ENCODE data around the gene CNTN5. TPM values are rescaled to one million over a fixed set of nuclear protein-coding genes. Genes with fewer than 3 reads are reported as not detected.

CNTN5 gene
- polyA plus RNA-seq, 1 donor (not counting 4 experiments of a cell fraction or from before 2014, with no cell fraction given): not detected

GRCh38 chr11:100220801-100221200 lies 1200.1 kb downstream of the CNTN5 start:
- H4K20me1 ChIP-seq (ENCODE audit: control insufficient read depth, extremely low read depth, insufficient read depth, low read length): no peaks in the 10 kb centered on the region
- no peaks in the 10 kb centered on the region for H3K4me1 ChIP-seq (ENCODE audit: control insufficient read depth, extremely low read depth, insufficient read depth, low read length)
- no peak overlapping the region for H2AFZ ChIP-seq (ENCODE audit: control insufficient read depth, low read length)
- TF ChIP-seq EZH2 (IDR thresholded peaks at IDR 0.05; ENCODE audit: low read length): no peak
- TF ChIP-seq, protein P1, sequence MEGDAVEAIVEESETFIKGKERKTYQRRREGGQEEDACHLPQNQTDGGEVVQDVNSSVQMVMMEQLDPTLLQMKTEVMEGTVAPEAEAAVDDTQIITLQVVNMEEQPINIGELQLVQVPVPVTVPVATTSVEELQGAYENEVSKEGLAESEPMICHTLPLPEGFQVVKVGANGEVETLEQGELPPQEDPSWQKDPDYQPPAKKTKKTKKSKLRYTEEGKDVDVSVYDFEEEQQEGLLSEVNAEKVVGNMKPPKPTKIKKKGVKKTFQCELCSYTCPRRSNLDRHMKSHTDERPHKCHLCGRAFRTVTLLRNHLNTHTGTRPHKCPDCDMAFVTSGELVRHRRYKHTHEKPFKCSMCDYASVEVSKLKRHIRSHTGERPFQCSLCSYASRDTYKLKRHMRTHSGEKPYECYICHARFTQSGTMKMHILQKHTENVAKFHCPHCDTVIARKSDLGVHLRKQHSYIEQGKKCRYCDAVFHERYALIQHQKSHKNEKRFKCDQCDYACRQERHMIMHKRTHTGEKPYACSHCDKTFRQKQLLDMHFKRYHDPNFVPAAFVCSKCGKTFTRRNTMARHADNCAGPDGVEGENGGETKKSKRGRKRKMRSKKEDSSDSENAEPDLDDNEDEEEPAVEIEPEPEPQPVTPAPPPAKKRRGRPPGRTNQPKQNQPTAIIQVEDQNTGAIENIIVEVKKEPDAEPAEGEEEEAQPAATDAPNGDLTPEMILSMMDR (optimal IDR thresholded peaks at IDR 0.05 in 1 of 3, IDR thresholded peaks at IDR 0.05 in 1 of 3, conservative IDR thresholded peaks at IDR 0.05 in 1 of 3; ENCODE audit: extremely low read depth in 1 of 3, insufficient read depth in 2 of 3, low read length in 3 of 3): no peak
- no peaks in the 10 kb centered on the region for H3K9me3 ChIP-seq (ENCODE audit: control insufficient read depth, low read depth, low read length)
- no peak overlapping the region for H3K9ac ChIP-seq (ENCODE audit: control insufficient read depth, extremely low read depth, insufficient read depth, low read length)
- no peak overlapping the region for H3K4me2 ChIP-seq (ENCODE audit: control insufficient read depth, extremely low read depth, insufficient read depth, low read depth, low read length)
- H3K27ac ChIP-seq (ENCODE audit: control insufficient read depth, insufficient read depth, low read length): no peak overlapping the region
- H3K79me2 ChIP-seq (ENCODE audit: control insufficient read depth, insufficient read depth, low read length): no peaks in the 10 kb centered on the region
- H3K36me3 ChIP-seq (ENCODE audit: control insufficient read depth in 2 of 2, extremely low read depth in 1 of 2, insufficient read depth in 2 of 2, low read length in 2 of 2): no peaks in the 10 kb centered on the region
- dilution Hi-C loops (cut with MboI; ENCODE audit: extremely low pct_ligation_motif_present, low sequenced_read_pairs): no loop called here
- FAIRE-seq: no peak
- DNase-seq (ENCODE audit: low read depth, low spot score): no peak
- H3K27me3 ChIP-seq (ENCODE audit: control insufficient read depth, extremely low read depth, insufficient read depth, low read length): no peaks in the 10 kb centered on the region
- no peak overlapping the region for H3K4me3 ChIP-seq (ENCODE audit: control insufficient read depth in 2 of 3, extremely low read depth in 1 of 3, insufficient read depth in 2 of 3, low read depth in 1 of 3, low read length in 3 of 3)
- no peaks in the 10 kb centered on the region for H3K9me1 ChIP-seq (ENCODE audit: control insufficient read depth, extremely low read depth, insufficient read depth, low read length)

GRCh38 chr11:100221791-100222190 lies 1201.0 kb downstream of the CNTN5 start:
- Histone ChIP-seq H2AFZ (ENCODE audit: control insufficient read depth, low read length) (no peak overlapping the region), H3K4me3 (ENCODE audit: control insufficient read depth in 2 of 3, extremely low read depth in 1 of 3, insufficient read depth in 2 of 3, low read depth in 1 of 3, low read length in 3 of 3) (no peak overlapping the region), H3K79me2 (ENCODE audit: control insufficient read depth, insufficient read depth, low read length) (no peaks in the 10 kb centered on the region), H3K4me2 (ENCODE audit: control insufficient read depth, extremely low read depth, insufficient read depth, low read depth, low read length) (no peak overlapping the region), H3K4me1 (ENCODE audit: control insufficient read depth, extremely low read depth, insufficient read depth, low read length) (no peaks in the 10 kb centered on the region), H3K27ac (ENCODE audit: control insufficient read depth, insufficient read depth, low read length) (no peak overlapping the region), H3K27me3 (ENCODE audit: control insufficient read depth, extremely low read depth, insufficient read depth, low read length) (no peaks in the 10 kb centered on the region), H3K9ac (ENCODE audit: control insufficient read depth, extremely low read depth, insufficient read depth, low read length) (no peak overlapping the region), H3K9me3 (ENCODE audit: control insufficient read depth, low read depth, low read length) (no peaks in the 10 kb centered on the region), H3K9me1 (ENCODE audit: control insufficient read depth, extremely low read depth, insufficient read depth, low read length) (no peaks in the 10 kb centered on the region), H3K36me3 (ENCODE audit: control insufficient read depth in 2 of 2, extremely low read depth in 1 of 2, insufficient read depth in 2 of 2, low read length in 2 of 2) (no peaks in the 10 kb centered on the region), H4K20me1 (ENCODE audit: control insufficient read depth, extremely low read depth, insufficient read depth, low read length) (no peaks in the 10 kb centered on the region)
- FAIRE-seq: no peak
- TF ChIP-seq EZH2 (IDR thresholded peaks at IDR 0.05; ENCODE audit: low read length): no peak
- TF ChIP-seq, protein P1 (optimal IDR thresholded peaks at IDR 0.05 in 1 of 3, IDR thresholded peaks at IDR 0.05 in 1 of 3, conservative IDR thresholded peaks at IDR 0.05 in 1 of 3; ENCODE audit: extremely low read depth in 1 of 3, insufficient read depth in 2 of 3, low read length in 3 of 3): no peak
- dilution Hi-C loops (cut with MboI; ENCODE audit: extremely low pct_ligation_motif_present, low sequenced_read_pairs): no loop called here
- no peak for DNase-seq (ENCODE audit: low read depth, low spot score)
